ENCODE results near the gene PDGFRA.

PDGFRA gene

GRCh38 chr4:54228961-54229501 lies at the start of gene PDGFRA:
Gene PDGFRA (plus strand): TSS chr4:54229293. CDS start chr4:54258769, 29,476 bp downstream.
- H3K27ac ChIP-seq (ENCODE audit: low read length): no peak within 1 kb of the TSS
- no peaks in the 10 kb centered on the region for H3K79me2 ChIP-seq (ENCODE audit: low read length)
- H4K20me1 ChIP-seq (ENCODE audit: insufficient read depth, low read length): no peaks in the 10 kb centered on the region
- H3K9ac ChIP-seq (ENCODE audit: low read length): no peak within 1 kb of the TSS
- no peaks in the 10 kb centered on the region for H3F3A ChIP-seq (ENCODE audit: insufficient read depth, low read length)
- H2AFZ ChIP-seq (ENCODE audit: low read length): peak within 1 kb of the TSS; percentile 34; the same call in 1 of the 2 replicates
- TF ChIP-seq EZH2phosphoT487 (IDR thresholded peaks at IDR 0.05; ENCODE audit: low read length): no peak
- TF ChIP-seq CTCF (IDR thresholded peaks at IDR 0.05; ENCODE audit: low read length): no peak
- no peak for TF ChIP-seq EZH2 (optimal IDR thresholded peaks at IDR 0.05; ENCODE audit: low read depth, low read length)
- no peaks in the 10 kb centered on the region for H3K9me3 ChIP-seq (replicated peaks; ENCODE audit: insufficient read depth, low read length)
- H3K27me3 ChIP-seq (replicated peaks; ENCODE audit: insufficient read depth, low read length): peaks cover 60% of the 10 kb centered on the region
- 0 out of 2 replicates have a peak, but pooled peaks cover 3% of the 10 kb centered on the region for H3K4me1 ChIP-seq (ENCODE audit: low read length)
- H3K36me3 ChIP-seq (replicated peaks; ENCODE audit: insufficient read depth, low read length): no peaks in the 10 kb centered on the region
- no peak for DNase-seq
- peak within 1 kb of the TSS; percentile 84 for H3K4me2 ChIP-seq (ENCODE audit: low read depth, low read length)
- no peaks in the 10 kb centered on the region for H3K9me2 ChIP-seq (replicated peaks; ENCODE audit: insufficient read depth, low read length)
- peak within 1 kb of the TSS; percentile 53 for H3K4me3 ChIP-seq (ENCODE audit: low read length)

GRCh38 chr4:54184581-54184980 lies 44.5 kb upstream of the PDGFRA start:
- no peak overlapping the region for H3K4me3 ChIP-seq (ENCODE audit: low read length)
- no peaks in the 10 kb centered on the region for H3K9me2 ChIP-seq (replicated peaks; ENCODE audit: insufficient read depth, low read length)
- no peak overlapping the region for H3K9ac ChIP-seq (ENCODE audit: low read length)
- no peaks in the 10 kb centered on the region for H3K4me1 ChIP-seq (ENCODE audit: low read length)
- H2AFZ ChIP-seq (ENCODE audit: low read length): no peak overlapping the region
- H3K36me3 ChIP-seq (replicated peaks; ENCODE audit: insufficient read depth, low read length): no peaks in the 10 kb centered on the region
- DNase-seq: no peak
- no peaks in the 10 kb centered on the region for H3K27me3 ChIP-seq (replicated peaks; ENCODE audit: insufficient read depth, low read length)
- H3F3A ChIP-seq (ENCODE audit: insufficient read depth, low read length): no peaks in the 10 kb centered on the region
- TF ChIP-seq CTCF (IDR thresholded peaks at IDR 0.05; ENCODE audit: low read length): no peak
- no peak for TF ChIP-seq EZH2 (optimal IDR thresholded peaks at IDR 0.05; ENCODE audit: low read depth, low read length)
- no peak for TF ChIP-seq EZH2phosphoT487 (IDR thresholded peaks at IDR 0.05; ENCODE audit: low read length)
- no peaks in the 10 kb centered on the region for H4K20me1 ChIP-seq (ENCODE audit: insufficient read depth, low read length)
- no peak overlapping the region for H3K4me2 ChIP-seq (ENCODE audit: low read depth, low read length)
- H3K9me3 ChIP-seq (replicated peaks; ENCODE audit: insufficient read depth, low read length): no peaks in the 10 kb centered on the region
- no peak overlapping the region for H3K27ac ChIP-seq (ENCODE audit: low read length)
- no peaks in the 10 kb centered on the region for H3K79me2 ChIP-seq (ENCODE audit: low read length)

- DNase-seq: no peak
- H3K4me3 ChIP-seq (ENCODE audit: low read length): no peak overlapping the region
- no peak overlapping the region for H2AFZ ChIP-seq (ENCODE audit: low read length)
- H3F3A ChIP-seq (ENCODE audit: insufficient read depth, low read length): no peaks in the 10 kb centered on the region
- no peak overlapping the region for H3K4me2 ChIP-seq (ENCODE audit: low read depth, low read length)
- no peaks in the 10 kb centered on the region for H3K79me2 ChIP-seq (ENCODE audit: low read length)
- H3K27ac ChIP-seq (ENCODE audit: low read length): no peak overlapping the region
- H3K9me3 ChIP-seq (replicated peaks; ENCODE audit: insufficient read depth, low read length): no peaks in the 10 kb centered on the region
- no peaks in the 10 kb centered on the region for H3K9me2 ChIP-seq (replicated peaks; ENCODE audit: insufficient read depth, low read length)
- no peak overlapping the region for H3K9ac ChIP-seq (ENCODE audit: low read length)
- no peak for TF ChIP-seq EZH2 (optimal IDR thresholded peaks at IDR 0.05; ENCODE audit: low read depth, low read length)
- no peak for TF ChIP-seq EZH2phosphoT487 (IDR thresholded peaks at IDR 0.05; ENCODE audit: low read length)
- TF ChIP-seq CTCF (IDR thresholded peaks at IDR 0.05; ENCODE audit: low read length): no peak
- no peaks in the 10 kb centered on the region for H3K4me1 ChIP-seq (ENCODE audit: low read length)
- H3K27me3 ChIP-seq (replicated peaks; ENCODE audit: insufficient read depth, low read length): no peaks in the 10 kb centered on the region
- H3K36me3 ChIP-seq (replicated peaks; ENCODE audit: insufficient read depth, low read length): no peaks in the 10 kb centered on the region
- H4K20me1 ChIP-seq (ENCODE audit: insufficient read depth, low read length): no peaks in the 10 kb centered on the region
These were observed 43.9 kb upstream of the PDGFRA start for GRCh38 chr4:54185044-54185780.

Data from MM.1S (cell line).